ENCODE results near the gene CCL22. TPM values are rescaled to one million over a fixed set of nuclear protein-coding genes. Genes with fewer than 3 reads are reported as not detected.
"Not testable (repeated sequence)": the region's sequence is repeated elsewhere in the genome, so short reads cannot be mapped to it uniquely, and the experiment has no call there.

Gene CCL22
- total and polyA plus RNA-seq, 2 donors from 2014 or later: 1.3 TPM; not detected in 1

GRCh38 chr16:57335366-57335765, 23.2 kb upstream of the CCL22 start:
- H3K36me3 ChIP-seq (ENCODE audit: control insufficient read depth in 2 of 3, insufficient read depth in 3 of 3, low read length in 3 of 3): no peaks in the 10 kb centered on the region
- DNase-seq: no peak
- H3K27me3 ChIP-seq (ENCODE audit: control insufficient read depth, insufficient read depth, low read length): no peaks in the 10 kb centered on the region
- H3K9me3 ChIP-seq (ENCODE audit: control insufficient read depth in 2 of 3, insufficient read depth in 1 of 3, low read length in 3 of 3): no peaks in the 10 kb centered on the region
- intact Hi-C loops (cut with DNase I): no loop called here
- FAIRE-seq: no peak
- no peaks in the 10 kb centered on the region for H3K4me1 ChIP-seq (ENCODE audit: control insufficient read depth in 2 of 3, insufficient read depth in 2 of 3, low read depth in 1 of 3, low read length in 3 of 3)
- H3K9ac ChIP-seq (ENCODE audit: low read length in 3 of 3): no peak overlapping the region
- no peak for TF ChIP-seq CTCF (IDR thresholded peaks at IDR 0.05; ENCODE audit: borderline replicate concordance, extremely low read depth, insufficient read depth)
- no peak overlapping the region for H3K4me3 ChIP-seq (ENCODE audit: low read length in 3 of 3)
- H3K27ac ChIP-seq (ENCODE audit: low read depth in 2 of 2, low read length in 2 of 2): no peak overlapping the region

- Histone ChIP-seq H3K9me3 (ENCODE audit: control insufficient read depth in 2 of 3, insufficient read depth in 1 of 3, low read length in 3 of 3) (no peaks in the 10 kb centered on the region), H3K27me3 (ENCODE audit: control insufficient read depth, insufficient read depth, low read length) (no peaks in the 10 kb centered on the region), H3K4me1 (ENCODE audit: control insufficient read depth in 2 of 3, insufficient read depth in 2 of 3, low read depth in 1 of 3, low read length in 3 of 3) (no peaks in the 10 kb centered on the region), H3K36me3 (ENCODE audit: control insufficient read depth in 2 of 3, insufficient read depth in 3 of 3, low read length in 3 of 3) (no peaks in the 10 kb centered on the region), H3K9ac (ENCODE audit: low read length in 3 of 3) (no peak overlapping the region), H3K4me3 (ENCODE audit: low read length in 3 of 3) (no peak overlapping the region), H3K27ac (ENCODE audit: low read depth in 2 of 2, low read length in 2 of 2) (no peak overlapping the region)
- no peak for TF ChIP-seq CTCF (IDR thresholded peaks at IDR 0.05; ENCODE audit: borderline replicate concordance, extremely low read depth, insufficient read depth)
- intact Hi-C loops (cut with DNase I): no loop called here
- no peak for DNase-seq
- no peak for FAIRE-seq
Measured at GRCh38 chr16:57341062-57341440, 17.5 kb upstream of the CCL22 start.

- peak in 2 of 5 donors; percentile 12 to 34 for DNase-seq
- intact Hi-C loops (cut with DNase I): no loop called here
- no peak overlapping the region for H3K27ac ChIP-seq (ENCODE audit: low read depth in 2 of 2, low read length in 2 of 2)
Measured at GRCh38 chr16:57341441-57342303, 16.9 kb upstream of the CCL22 start.

GRCh38 chr16:57342606-57343005, 16.0 kb upstream of the CCL22 start:
- H3K4me3 ChIP-seq (ENCODE audit: low read length in 3 of 3); FAIRE-seq; H3K4me1 ChIP-seq (ENCODE audit: control insufficient read depth in 2 of 3, insufficient read depth in 2 of 3, low read depth in 1 of 3, low read length in 3 of 3); H3K9me3 ChIP-seq (ENCODE audit: control insufficient read depth in 2 of 3, insufficient read depth in 1 of 3, low read length in 3 of 3); DNase-seq; H3K36me3 ChIP-seq (ENCODE audit: control insufficient read depth in 2 of 3, insufficient read depth in 3 of 3, low read length in 3 of 3); H3K9ac ChIP-seq (ENCODE audit: low read length in 3 of 3); intact Hi-C loops (cut with DNase I); H3K27ac ChIP-seq (ENCODE audit: low read depth in 2 of 2, low read length in 2 of 2); H3K27me3 ChIP-seq (ENCODE audit: control insufficient read depth, insufficient read depth, low read length): not testable (repeated sequence)

More at GRCh38 chr16:57341441-57342303, 16.9 kb upstream of the CCL22 start:
- no peaks in the 10 kb centered on the region for H3K36me3 ChIP-seq (ENCODE audit: control insufficient read depth in 2 of 3, insufficient read depth in 3 of 3, low read length in 3 of 3)
- H3K9me3 ChIP-seq (ENCODE audit: control insufficient read depth in 2 of 3, insufficient read depth in 1 of 3, low read length in 3 of 3): no peaks in the 10 kb centered on the region
- TF ChIP-seq CTCF (IDR thresholded peaks at IDR 0.05; ENCODE audit: borderline replicate concordance, extremely low read depth, insufficient read depth): no peak
- no peak overlapping the region for H3K9ac ChIP-seq (ENCODE audit: low read length in 3 of 3)
- H3K27me3 ChIP-seq (ENCODE audit: control insufficient read depth, insufficient read depth, low read length): no peaks in the 10 kb centered on the region
- H3K4me3 ChIP-seq (ENCODE audit: low read length in 3 of 3): no peak overlapping the region
- no peaks in the 10 kb centered on the region for H3K4me1 ChIP-seq (ENCODE audit: control insufficient read depth in 2 of 3, insufficient read depth in 2 of 3, low read depth in 1 of 3, low read length in 3 of 3)
- FAIRE-seq: no peak
